Astrocyte of the cerebellum (primary cell): ENCODE results near the gene UTP11.

Source experiments
- DNase-seq: peaks from one replicate; pipeline ENCODE4 v3.0.0-alpha.2; 2011; ENCODE audit warnings: low read depth
- H3K4me3 ChIP-seq: 2 replicates; pipeline ENCODE4 v1.5.1; 2011; ENCODE audit warnings: mild to moderate bottlenecking, low read depth, low read length, moderate library complexity
- CTCF ChIP-seq: IDR thresholded peaks from 2 replicates; pipeline ENCODE4 v1.5.1; 2012; ENCODE audit warnings: low read length, low read depth, moderate library complexity, mild to moderate bottlenecking; ENCODE audit errors: missing control alignments
- in situ Hi-C: cut with HindIII; loops from 2 replicates; pipeline ENCODE4 v1.10.0; 2017; ENCODE audit warnings: low sequenced_read_pairs

UTP11 gene

GRCh38 chr1:38009841-38010180, 2.7 kb upstream of the UTP11 start:
- no peak for DNase-seq
- TF ChIP-seq CTCF = no peak
- in situ Hi-C loops = no loop called here
- no peak overlapping the region for H3K4me3 ChIP-seq

GRCh38 chr1:38013227-38013622, 691 bp downstream of the UTP11 start:
- DNase-seq = no peak
- no peak for TF ChIP-seq CTCF
- in situ Hi-C loops = no loop called here
- H3K4me3 ChIP-seq = peak overlapping the region; percentile 79

- in situ Hi-C loops = no loop called here
- H3K4me3 ChIP-seq = no peak overlapping the region
- DNase-seq = no peak
- TF ChIP-seq CTCF = peak; percentile 21
Observed at GRCh38 chr1:38014171-38014570, 1.6 kb downstream of the UTP11 start.

- in situ Hi-C loops = no loop called here
- no peak overlapping the region for H3K4me3 ChIP-seq
- no peak for DNase-seq
- TF ChIP-seq CTCF = no peak
Observed at GRCh38 chr1:38014724-38015424, 2.3 kb downstream of the UTP11 start.

GRCh38 chr1:38015978-38016725, 3.6 kb downstream of the UTP11 start:
- in situ Hi-C loops = no loop called here
- DNase-seq = no peak
- H3K4me3 ChIP-seq = no peak overlapping the region
- TF ChIP-seq CTCF = no peak

- H3K4me3 ChIP-seq = no peak overlapping the region
- DNase-seq = no peak
- in situ Hi-C loops = no loop called here
- peak; percentile 70 for TF ChIP-seq CTCF
Observed at GRCh38 chr1:38018864-38019343, 6.4 kb downstream of the UTP11 start.
